ENCODE results near the gene KRT3. TPM values are rescaled to one million over a fixed set of nuclear protein-coding genes. Genes with fewer than 3 reads are reported as not detected.

The KRT3 gene
- total RNA-seq, 1 experiment from 2014 or later = not detected

- RAD21 ChIA-PET (ENCODE audit: low non-redundant PET in 1 of 2, low total read pairs in 2 of 2, uncharacterized antibody in 2 of 2, unreplicated experiment in 2 of 2) = no interaction called here
- Histone ChIP-seq H3K27ac (ENCODE audit: low read depth, low read length) (no peak overlapping the region), H4K20me1 (ENCODE audit: insufficient read depth) (no peaks in the 10 kb centered on the region), H3K4me1 (ENCODE audit: control insufficient read depth in 1 of 2, insufficient read depth in 2 of 2, low read length in 2 of 2) (no peaks in the 10 kb centered on the region), H3K27me3 (ENCODE audit: insufficient read depth, low read length) (no peaks in the 10 kb centered on the region), H3K9me2 (ENCODE audit: insufficient read depth) (no peaks in the 10 kb centered on the region), H3K9ac (ENCODE audit: low read length) (no peak overlapping the region), H3K79me2 (ENCODE audit: insufficient read depth, low read length) (no peaks in the 10 kb centered on the region), H3K9me3 (ENCODE audit: control insufficient read depth in 1 of 2, insufficient read depth in 1 of 2, low read depth in 1 of 2, low read length in 2 of 2) (no peaks in the 10 kb centered on the region), H3K4me3 (replicated peaks in 1 of 2; ENCODE audit: low read depth in 1 of 2, low read length in 2 of 2) (no peak overlapping the region), H3K4me2 (ENCODE audit: low read length) (no peak overlapping the region), H3K36me3 (ENCODE audit: control insufficient read depth in 1 of 2, insufficient read depth in 2 of 2, low read length in 2 of 2) (no peaks in the 10 kb centered on the region), H2AFZ (ENCODE audit: low read depth, low read length, poor library complexity, severe bottlenecking) (no peak overlapping the region)
- POLR2A ChIA-PET = no interaction called here
- DNase-seq (ENCODE audit: low read depth, low spot score) (no peak), ATAC-seq (no peak)
- CTCF ChIA-PET = no interaction called here
- no peak for TF ChIP-seq CEBPB (IDR thresholded peaks at IDR 0.05; ENCODE audit: low read depth)
- TF ChIP-seq REST (IDR thresholded peaks at IDR 0.05; ENCODE audit: low read depth) = no peak
- no peak for TF ChIP-seq POLR2AphosphoS5 (IDR thresholded peaks at IDR 0.05; ENCODE audit: low read depth, low read length)
- no peak for TF ChIP-seq ATF3 (IDR thresholded peaks at IDR 0.05)
- no peak for TF ChIP-seq TCF7L2 (IDR thresholded peaks at IDR 0.05; ENCODE audit: borderline replicate concordance, extremely low read depth, insufficient read depth, insufficient read length)
- TF ChIP-seq SP1 (IDR thresholded peaks at IDR 0.05; ENCODE audit: low read depth) = no peak
- TF ChIP-seq MAX (IDR thresholded peaks at IDR 0.05) = no peak
- no peak for TF ChIP-seq SIN3A (IDR thresholded peaks at IDR 0.05; ENCODE audit: low read depth)
- TF ChIP-seq ZBTB33 (IDR thresholded peaks at IDR 0.05; ENCODE audit: extremely low read depth, insufficient replicate concordance, low read length) = no peak
- TF ChIP-seq ZFX (IDR thresholded peaks at IDR 0.05) = no peak
- TF ChIP-seq RAD21 (IDR thresholded peaks at IDR 0.05; ENCODE audit: low read depth) = no peak
- TF ChIP-seq YY1 (IDR thresholded peaks at IDR 0.05; ENCODE audit: extremely low read depth, insufficient replicate concordance, low read depth, low read length) = no peak
- TF ChIP-seq EGR1 (IDR thresholded peaks at IDR 0.05; ENCODE audit: low read depth) = no peak
- no peak for TF ChIP-seq ELF1 (IDR thresholded peaks at IDR 0.05; ENCODE audit: borderline replicate concordance, low read depth)
- TF ChIP-seq CBX3 (IDR thresholded peaks at IDR 0.05; ENCODE audit: low read depth) = no peak
- TF ChIP-seq CTCF (IDR thresholded peaks at IDR 0.05 in 2 of 3, conservative IDR thresholded peaks at IDR 0.05 in 1 of 3; ENCODE audit: borderline replicate concordance in 1 of 3, insufficient read depth in 1 of 3, low read depth in 2 of 3, low read length in 2 of 3) = no peak
- intact Hi-C loops (cut with micrococcal nuclease) = no loop called here
- BruUV-seq (replicated peaks) = no TSS peak
Measured at GRCh38 chr12:52828156-52828555, 32.2 kb upstream of the KRT3 start.

Measured in HCT116 (cell line).